AG04449 (cell line): ENCODE results near the gene SND1.

ENCODE experiments used
- CTCF ChIA-PET: fragments of 350-600 bp; formaldehyde crosslinking; extraction: SDS; loops from one replicate; lab custom pipeline; 2021; ENCODE audit warnings: antibody characterized with exemption; lab: Yijun Ruan, JAX
- POLR2A ChIA-PET: fragments of 400-600, 350-600 bp; formaldehyde crosslinking; extraction: SDS; loops from one replicate; lab custom pipeline; 2020; ENCODE audit warnings: antibody characterized with exemption, inconsistent platforms; lab: Yijun Ruan, JAX
- DNase-seq: peaks from one replicate; pipeline ENCODE4 v3.0.0-alpha.2; 2010; ENCODE audit warnings: low read depth, low spot score
- H3K4me3 ChIP-seq: 2 replicates; pipeline ENCODE4 v1.5.1; 2011; ENCODE audit warnings: low read depth, mild to moderate bottlenecking, control low read depth, low read length
- CTCF ChIP-seq: IDR thresholded peaks from one replicate; pipeline ENCODE4 v1.5.1; 2011; ENCODE audit warnings: mild to moderate bottlenecking, moderate library complexity, low read length, control low read depth, inconsistent platforms; ENCODE audit not compliant: insufficient read depth; ENCODE audit errors: missing control alignments

The SND1 gene

GRCh38 chr7:127710635-127711034 is 58.6 kb downstream of the SND1 start:
- CTCF ChIA-PET, result interaction anchor here (0.9 to 11.3 kb wide), 6 partner anchors 9 to 612 kb away, joined by 3 to 223 read pairs (median 10); partner anchors contain the start of gene ARF5
- no peak for TF ChIP-seq CTCF
- no peak overlapping the region for H3K4me3 ChIP-seq
- no peak for DNase-seq
- POLR2A ChIA-PET, result no interaction called here

GRCh38 chr7:127711872-127712271 is 59.9 kb downstream of the SND1 start:
- no peak for TF ChIP-seq CTCF
- CTCF ChIA-PET, result interaction anchor here (11.3 kb wide), 1 partner anchor 497 kb away, joined by 223 read pairs; no protein-coding TSS in a partner anchor

GRCh38 chr7:127713006-127713405 is 61.0 kb downstream of the SND1 start:
- DNase-seq, result no peak
- H3K4me3 ChIP-seq, result no peak overlapping the region
- POLR2A ChIA-PET, result no interaction called here
- no peak for TF ChIP-seq CTCF
- CTCF ChIA-PET, result interaction anchor here (11.3 kb wide), 1 partner anchor 496 kb away, joined by 223 read pairs; no protein-coding TSS in a partner anchor

More at GRCh38 chr7:127711872-127712271, 59.9 kb downstream of the SND1 start:
- no peak overlapping the region for H3K4me3 ChIP-seq
- POLR2A ChIA-PET, result no interaction called here
- no peak for DNase-seq

- no peak for DNase-seq
- ChIA-PET CTCF (interaction anchor here (1.1 to 11.3 kb wide), 2 partner anchors 12 to 495 kb away, joined by 3 to 223 read pairs; no protein-coding TSS in a partner anchor), POLR2A (no interaction called here)
- H3K4me3 ChIP-seq, result no peak overlapping the region
- no peak for TF ChIP-seq CTCF
These were observed 61.8 kb downstream of the SND1 start for GRCh38 chr7:127713758-127714157.

- POLR2A ChIA-PET, result no interaction called here
- no peak for DNase-seq
- no peak for TF ChIP-seq CTCF
- H3K4me3 ChIP-seq, result no peak overlapping the region
- CTCF ChIA-PET, result no interaction called here
These were observed 63.3 kb downstream of the SND1 start for GRCh38 chr7:127715272-127715671.

GRCh38 chr7:127715901-127716300 is 63.9 kb downstream of the SND1 start:
- POLR2A ChIA-PET, result interaction anchor here (1.0 kb wide), 1 partner anchor 494 kb away, joined by 3 read pairs; no protein-coding TSS in a partner anchor
- CTCF ChIA-PET, result interaction anchor here (1.4 to 5.5 kb wide), 2 partner anchors 7 to 320 kb away, joined by 3 to 41 read pairs; no protein-coding TSS in a partner anchor
- H3K4me3 ChIP-seq, result no peak overlapping the region
- no peak for DNase-seq
- TF ChIP-seq CTCF, result no peak
